ENCODE results near the gene ARHGAP23. TPM values are rescaled to one million over a fixed set of nuclear protein-coding genes. Genes with fewer than 3 reads are reported as not detected.

Gene ARHGAP23
- total RNA-seq = 67.5 TPM
- long read RNA-seq, full-length matches to known transcripts = 5 of 56 reads
- long read RNA-seq, partial matches to known transcripts = 47 of 56 reads
- long read RNA-seq, other reads (novel, unspliced or antisense) = 4 of 56 reads

GRCh38 chr17:38428112-38428642 is at the start of gene ARHGAP23:
Gene ARHGAP23, plus strand, starts transcription at chr17:38428464. Its CDS starts 22 bp downstream, at chr17:38428486.
- ATAC-seq (peak; percentile 73), DNase-seq (ENCODE audit: missing footprints) (peak; percentile 85)
- intact Hi-C loops (cut with DNase I) = loop anchor here (2.0 to 10.0 kb wide), 4 partner anchors 15 to 307 kb away; partner anchors contain the start of gene CISD3

GRCh38 chr17:38379448-38379847 is 48.8 kb upstream of the ARHGAP23 start:
- ATAC-seq = no peak
- intact Hi-C loops (cut with DNase I) = no loop called here
- no peak for DNase-seq (ENCODE audit: missing footprints)

- intact Hi-C loops (cut with DNase I) = no loop called here
- no peak for DNase-seq (ENCODE audit: missing footprints)
- ATAC-seq = no peak
Measured at GRCh38 chr17:38395090-38395489, 33.2 kb upstream of the ARHGAP23 start.

- intact Hi-C loops (cut with DNase I) = no loop called here
- peak; percentile 69 for ATAC-seq
- DNase-seq (ENCODE audit: missing footprints) = no peak
Measured at GRCh38 chr17:38397227-38397626, 31.0 kb upstream of the ARHGAP23 start.

- intact Hi-C loops (cut with DNase I) = no loop called here
Measured at GRCh38 chr17:38400286-38400685, 28.0 kb upstream of the ARHGAP23 start.

GRCh38 chr17:38401459-38401858 is 26.8 kb upstream of the ARHGAP23 start:
- DNase-seq (ENCODE audit: missing footprints) (no peak), ATAC-seq (no peak)
- intact Hi-C loops (cut with DNase I) = no loop called here

More at GRCh38 chr17:38400286-38400685, 28.0 kb upstream of the ARHGAP23 start:
- ATAC-seq = no peak
- DNase-seq (ENCODE audit: missing footprints) = no peak

GRCh38 chr17:38402897-38403296 is 25.4 kb upstream of the ARHGAP23 start:
- ATAC-seq (no peak), DNase-seq (ENCODE audit: missing footprints) (no peak)
- intact Hi-C loops (cut with DNase I) = no loop called here

GRCh38 chr17:38403491-38403890 is 24.8 kb upstream of the ARHGAP23 start:
- intact Hi-C loops (cut with DNase I) = no loop called here
- ATAC-seq (peak; percentile 28), DNase-seq (ENCODE audit: missing footprints) (no peak)

GRCh38 chr17:38404174-38404943 is 23.9 kb upstream of the ARHGAP23 start:
- no peak for ATAC-seq
- intact Hi-C loops (cut with DNase I) = no loop called here
- no peak for DNase-seq (ENCODE audit: missing footprints)

- intact Hi-C loops (cut with DNase I) = no loop called here
- no peak for ATAC-seq
- DNase-seq (ENCODE audit: missing footprints) = no peak
Measured at GRCh38 chr17:38405654-38406053, 22.6 kb upstream of the ARHGAP23 start.

- DNase-seq (ENCODE audit: missing footprints) = no peak
- no peak for ATAC-seq
- intact Hi-C loops (cut with DNase I) = no loop called here
Measured at GRCh38 chr17:38410201-38410600, 18.1 kb upstream of the ARHGAP23 start.

GRCh38 chr17:38415250-38416194 is 12.7 kb upstream of the ARHGAP23 start:
- ATAC-seq = no peak
- intact Hi-C loops (cut with DNase I) = no loop called here
- no peak for DNase-seq (ENCODE audit: missing footprints)

- no peak for DNase-seq (ENCODE audit: missing footprints)
- no peak for ATAC-seq
- intact Hi-C loops (cut with DNase I) = no loop called here
Measured at GRCh38 chr17:38416840-38417209, 11.4 kb upstream of the ARHGAP23 start.

- intact Hi-C loops (cut with DNase I) = no loop called here
- DNase-seq (ENCODE audit: missing footprints) = no peak
- no peak for ATAC-seq
Measured at GRCh38 chr17:38417210-38417951, 10.9 kb upstream of the ARHGAP23 start.

- DNase-seq (ENCODE audit: missing footprints) (no peak), ATAC-seq (no peak)
- intact Hi-C loops (cut with DNase I) = no loop called here
Measured at GRCh38 chr17:38418062-38418692, 10.1 kb upstream of the ARHGAP23 start.

GRCh38 chr17:38418693-38419507 is 9.4 kb upstream of the ARHGAP23 start:
- ATAC-seq = no peak
- intact Hi-C loops (cut with DNase I) = no loop called here
- DNase-seq (ENCODE audit: missing footprints) = no peak

- no peak for DNase-seq (ENCODE audit: missing footprints)
- intact Hi-C loops (cut with DNase I) = no loop called here
- ATAC-seq = no peak
Measured at GRCh38 chr17:38419508-38419981, 8.7 kb upstream of the ARHGAP23 start.
